WTC11 (cell line): ENCODE measurements around the gene TFB1M. TPM values are rescaled to one million over a fixed set of nuclear protein-coding genes. Genes with fewer than 3 reads are reported as not detected.

Experiments
- ATAC-seq: fragments of 200-7000 bp; cut with Tn5 transposase; 2 replicates; pipeline ENCODE4 v1.10.0; 2021; ENCODE audit warnings: mild to moderate bottlenecking, moderate library complexity
- CTCF ChIA-PET: fragments of 300-600 bp; sonication (Branson Sonifier 250); formaldehyde crosslinking; loops from one replicate; lab custom pipeline; 2021; ENCODE audit warnings: antibody characterized with exemption; lab: Charles Lee
- POLR2A ChIA-PET: fragments of 350-600 bp; sonication (Branson Sonifier 250); formaldehyde crosslinking; loops from one replicate; lab custom pipeline; 2021; ENCODE audit warnings: antibody characterized with exemption; lab: Charles Lee
- DNase-seq: peaks from one replicate; pipeline ENCODE4 v3.0.0; 2021; ENCODE audit warnings: low spot score
- H3K27ac Mint-ChIP-seq: 2 replicates; pipeline ENCODE4 v1.8.0; 2021; ENCODE audit warnings: mixed read lengths
- H3K27me3 Mint-ChIP-seq: 2 replicates; pipeline ENCODE4 v1.8.0; 2021; ENCODE audit warnings: low read depth, mild to moderate bottlenecking, moderate library complexity, mixed read lengths
- H3K36me3 Mint-ChIP-seq: 2 replicates; pipeline ENCODE4 v1.8.0; 2021; ENCODE audit warnings: mixed read lengths
- H3K4me1 Mint-ChIP-seq: 2 replicates; pipeline ENCODE4 v1.8.0; 2022; ENCODE audit warnings: mixed read lengths
- H3K4me3 Mint-ChIP-seq: 2 replicates; pipeline ENCODE4 v1.8.0; 2021; ENCODE audit warnings: mild to moderate bottlenecking, moderate library complexity, mixed read lengths
- H3K9me3 Mint-ChIP-seq: 2 replicates; pipeline ENCODE4 v1.8.0; 2021; ENCODE audit warnings: mixed read lengths
- ARID4B ChIP-seq: sonication (generic); formaldehyde crosslinking; IDR thresholded peaks from 2 replicates; pipeline ENCODE4 v1.8.0; 2023; ENCODE audit warnings: missing genetic modification reagents, mild to moderate bottlenecking, borderline replicate concordance
- ATF2 ChIP-seq: sonication (generic); formaldehyde crosslinking; IDR thresholded peaks from 2 replicates; pipeline ENCODE4 v1.8.1; 2022; ENCODE audit warnings: low read depth, missing genetic modification reagents, borderline replicate concordance
- ATF6 ChIP-seq: sonication (generic); formaldehyde crosslinking; IDR thresholded peaks from 2 replicates; pipeline ENCODE4 v1.8.1; 2023; ENCODE audit warnings: mild to moderate bottlenecking, missing genetic modification reagents
- CBFB ChIP-seq: sonication (generic); formaldehyde crosslinking; IDR thresholded peaks from 2 replicates; pipeline ENCODE4 v1.8.1; 2022; ENCODE audit warnings: mild to moderate bottlenecking, low read depth, missing genetic modification reagents
- CREM ChIP-seq: sonication (generic); formaldehyde crosslinking; IDR thresholded peaks from 2 replicates; pipeline ENCODE4 v1.8.1; 2022; ENCODE audit warnings: mild to moderate bottlenecking, missing genetic modification reagents, moderate library complexity
- PREB ChIP-seq: sonication (generic); formaldehyde crosslinking; IDR thresholded peaks from 2 replicates; pipeline ENCODE4 v1.8.1; 2022; ENCODE audit warnings: mild to moderate bottlenecking, missing genetic modification reagents, moderate library complexity, borderline replicate concordance
- SOX15 ChIP-seq: fragments of 250-450 bp; sonication (Bioruptor Pico); IDR thresholded peaks from 2 replicates; pipeline ENCODE4 v1.9.0; 2021; ENCODE audit warnings: mild to moderate bottlenecking
- STAT6 ChIP-seq: sonication (generic); formaldehyde crosslinking; conservative IDR thresholded peaks from 2 replicates; pipeline ENCODE4 v1.8.1; 2023; ENCODE audit warnings: mild to moderate bottlenecking, low read depth, missing genetic modification reagents, moderate library complexity
- TEAD1 ChIP-seq: sonication (generic); formaldehyde crosslinking; IDR thresholded peaks from 2 replicates; pipeline ENCODE4 v1.8.0; 2022; ENCODE audit warnings: mild to moderate bottlenecking, missing genetic modification reagents
- TEAD4 ChIP-seq: sonication (generic); formaldehyde crosslinking; IDR thresholded peaks from 2 replicates; pipeline ENCODE4 v1.8.0; 2022; ENCODE audit warnings: mild to moderate bottlenecking, missing genetic modification reagents
- TP53 ChIP-seq: sonication (generic); formaldehyde crosslinking; IDR thresholded peaks from 2 replicates; pipeline ENCODE4 v1.8.1; 2023; ENCODE audit warnings: mild to moderate bottlenecking, missing genetic modification reagents
- ZBTB21 ChIP-seq: sonication (generic); formaldehyde crosslinking; IDR thresholded peaks from 2 replicates; pipeline ENCODE4 v1.8.1; 2023; ENCODE audit warnings: mild to moderate bottlenecking, missing genetic modification reagents, borderline replicate concordance
- ZNF138 ChIP-seq: sonication (generic); formaldehyde crosslinking; conservative IDR thresholded peaks from 2 replicates; pipeline ENCODE4 v1.8.1; 2022; ENCODE audit warnings: mild to moderate bottlenecking, moderate library complexity, missing genetic modification reagents
- ZNF416 ChIP-seq: fragments of 250-450 bp; sonication (Bioruptor Pico); IDR thresholded peaks from 2 replicates; pipeline ENCODE4 v1.9.0; 2021; ENCODE audit warnings: mild to moderate bottlenecking, inconsistent platforms
- total RNA-seq: library from RNA; stranded (reverse); gene quantifications from 3 replicates; pipeline ENCODE4 v1.2.3, GENCODE V29; 2021

TFB1M gene
- total RNA-seq, 1 experiment from 2014 or later: 41.8 TPM

- TF ChIP-seq ZBTB21 (CRISPR knock-in tag) (no peak), STAT6 (CRISPR knock-in tag) (no peak), ARID4B (no peak), ATF6 (no peak), PREB (CRISPR knock-in tag) (no peak), TP53 (no peak)
Measured at GRCh38 chr6:155253337-155253736, 60.9 kb downstream of the TFB1M start (continued).

GRCh38 chr6:155252581-155252980 is 61.7 kb downstream of the TFB1M start:
- H3K4me3 Mint-ChIP-seq: no peak overlapping the region
- H3K9me3 Mint-ChIP-seq: no peaks in the 10 kb centered on the region
- H3K4me1 Mint-ChIP-seq: peaks cover 21% of the 10 kb centered on the region
- TF ChIP-seq ATF2 (CRISPR knock-in tag): no peak
- TF ChIP-seq SOX15: no peak
- no peak for TF ChIP-seq TEAD1 (CRISPR knock-in tag)
- no peak for TF ChIP-seq ZNF416 (CRISPR knock-in tag)
- no peak for TF ChIP-seq CBFB
- TF ChIP-seq TEAD4 (CRISPR knock-in tag): no peak
- no peak for TF ChIP-seq ZNF138 (CRISPR knock-in tag)
- TF ChIP-seq CREM (CRISPR knock-in tag): no peak
- ATAC-seq: no peak
- POLR2A ChIA-PET: no interaction called here
- H3K36me3 Mint-ChIP-seq: peaks cover 62% of the 10 kb centered on the region
- no peaks in the 10 kb centered on the region for H3K27me3 Mint-ChIP-seq
- H3K27ac Mint-ChIP-seq: peak overlapping the region; percentile 34
- CTCF ChIA-PET: interaction anchor here (1.2 kb wide), 1 partner anchor 9 kb away, joined by 5 read pairs; no protein-coding TSS in a partner anchor
- no peak for DNase-seq
